ENCODE data around the gene NOL12.
A peak's percentile ranks its signal among the peaks of the same experiment; 100 is the strongest.
"Not testable (repeated sequence)": the region's sequence is repeated elsewhere in the genome, so short reads cannot be mapped to it uniquely, and the experiment has no call there.

Gene NOL12

DNA sequence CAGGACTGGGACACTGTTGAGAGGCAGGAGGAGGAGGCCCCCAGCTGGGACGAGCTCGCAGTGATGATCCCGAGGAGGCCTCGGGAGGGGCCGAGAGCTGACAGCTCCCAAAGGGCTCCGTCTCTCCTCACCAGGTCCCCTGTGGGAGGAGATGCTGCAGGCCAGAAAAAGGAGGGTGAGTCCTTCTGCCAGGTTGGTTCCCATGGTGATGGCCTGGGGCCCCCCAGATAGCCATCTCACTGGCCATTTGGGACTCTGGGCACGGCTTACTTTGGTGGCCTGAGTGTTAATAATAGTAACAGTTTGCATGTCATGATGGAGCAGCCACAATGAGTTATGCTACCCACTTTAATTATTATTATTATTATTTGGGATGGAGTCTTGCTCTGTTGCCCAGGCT is 29.6 kb downstream of the NOL12 start:
- no peak for DNase-seq

DNA sequence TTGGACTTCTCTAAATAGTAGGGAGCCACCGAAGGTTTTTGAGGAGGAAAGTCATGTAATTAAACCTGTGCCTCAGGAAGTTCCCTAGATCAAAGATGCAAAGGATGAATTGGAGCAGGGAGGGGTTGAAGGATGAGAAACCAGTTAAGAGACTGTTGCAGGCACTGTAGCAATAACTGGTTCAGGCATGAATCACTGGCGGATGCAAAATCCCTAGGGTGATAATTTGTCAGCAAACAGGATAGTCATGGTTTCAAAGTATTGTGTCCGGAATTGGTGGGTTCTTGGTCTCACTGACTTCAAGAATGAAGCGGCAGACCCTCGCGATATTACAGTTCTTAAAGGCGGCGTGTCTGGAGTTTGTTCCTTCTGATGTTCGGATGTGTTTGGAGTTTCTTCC is 30.6 kb downstream of the NOL12 start:
- DNase-seq: no peak

DNA sequence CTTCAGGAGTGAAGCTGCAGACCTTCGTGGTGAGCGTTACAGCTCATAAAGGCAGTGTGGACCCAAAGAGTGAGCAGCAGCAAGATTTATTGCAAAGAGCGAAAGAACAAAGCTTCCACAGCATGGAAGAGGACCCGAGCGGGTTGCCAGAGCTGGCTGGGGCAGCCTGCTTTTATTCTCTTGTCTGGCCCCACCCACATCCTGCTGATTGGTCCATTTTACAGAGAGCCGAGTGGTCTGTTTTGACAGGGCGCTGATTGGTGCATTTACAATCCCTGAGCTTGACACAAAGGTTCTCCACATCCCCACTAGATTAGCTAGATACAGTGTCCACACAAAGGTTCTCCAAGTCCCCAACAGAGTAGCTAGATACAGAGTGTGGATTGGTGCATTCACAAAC is 31.1 kb downstream of the NOL12 start:
- not testable (repeated sequence) for DNase-seq

DNA sequence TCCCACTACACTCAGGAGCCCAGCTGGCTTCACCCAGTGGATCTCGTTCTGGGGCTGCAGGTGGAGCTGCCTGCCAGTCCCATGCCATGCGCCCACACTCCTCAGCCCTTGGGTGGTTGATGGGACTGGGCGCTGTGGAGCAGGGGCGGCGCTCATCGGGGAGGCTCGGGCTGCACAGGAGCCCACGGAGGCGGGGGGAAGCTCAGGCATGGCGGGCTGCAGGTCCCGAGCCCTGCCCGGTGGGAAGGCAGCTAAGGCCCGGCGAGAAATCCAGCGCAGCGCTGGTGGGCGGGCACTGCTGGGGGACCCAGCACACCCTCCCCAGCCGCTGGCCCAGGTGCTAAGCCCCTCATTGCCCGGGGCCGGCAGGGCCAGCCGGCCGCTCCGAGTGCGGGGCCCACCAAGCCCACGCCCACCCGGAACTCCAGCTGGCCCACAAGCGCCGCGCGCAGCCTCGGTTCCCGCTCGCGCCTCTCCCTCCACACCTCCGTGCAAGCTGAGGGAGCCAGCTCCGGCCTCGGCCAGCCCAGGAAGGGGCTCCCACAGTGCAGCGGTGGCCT is 31.7 kb downstream of the NOL12 start:
- not testable (repeated sequence) for DNase-seq

DNA sequence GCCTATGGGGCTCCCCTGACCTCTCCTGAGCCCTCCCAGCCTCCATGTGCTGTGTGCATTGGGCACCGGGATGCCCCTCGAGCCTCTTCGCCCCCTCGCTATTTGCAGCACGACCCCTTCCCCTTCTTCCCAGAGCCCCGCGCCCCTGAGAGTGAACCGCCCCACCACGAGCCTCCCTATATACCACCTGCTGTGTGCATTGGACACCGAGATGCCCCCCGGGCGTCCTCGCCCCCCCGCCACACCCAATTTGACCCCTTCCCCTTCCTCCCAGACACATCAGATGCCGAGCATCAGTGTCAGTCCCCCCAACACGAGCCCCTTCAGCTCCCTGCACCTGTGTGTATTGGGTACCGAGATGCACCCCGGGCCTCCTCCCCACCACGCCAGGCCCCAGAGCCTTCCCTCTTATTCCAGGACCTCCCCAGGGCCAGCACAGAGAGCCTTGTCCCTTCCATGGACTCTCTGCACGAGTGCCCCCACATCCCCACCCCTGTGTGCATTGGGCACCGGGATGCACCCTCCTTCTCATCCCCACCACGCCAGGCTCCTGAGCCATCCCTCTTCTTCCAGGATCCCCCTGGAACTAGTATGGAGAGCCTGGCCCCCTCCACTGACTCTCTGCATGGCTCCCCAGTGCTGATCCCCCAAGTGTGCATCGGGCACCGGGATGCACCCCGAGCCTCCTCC is 39.6 kb downstream of the NOL12 start:
- DNase-seq: no peak

DNA sequence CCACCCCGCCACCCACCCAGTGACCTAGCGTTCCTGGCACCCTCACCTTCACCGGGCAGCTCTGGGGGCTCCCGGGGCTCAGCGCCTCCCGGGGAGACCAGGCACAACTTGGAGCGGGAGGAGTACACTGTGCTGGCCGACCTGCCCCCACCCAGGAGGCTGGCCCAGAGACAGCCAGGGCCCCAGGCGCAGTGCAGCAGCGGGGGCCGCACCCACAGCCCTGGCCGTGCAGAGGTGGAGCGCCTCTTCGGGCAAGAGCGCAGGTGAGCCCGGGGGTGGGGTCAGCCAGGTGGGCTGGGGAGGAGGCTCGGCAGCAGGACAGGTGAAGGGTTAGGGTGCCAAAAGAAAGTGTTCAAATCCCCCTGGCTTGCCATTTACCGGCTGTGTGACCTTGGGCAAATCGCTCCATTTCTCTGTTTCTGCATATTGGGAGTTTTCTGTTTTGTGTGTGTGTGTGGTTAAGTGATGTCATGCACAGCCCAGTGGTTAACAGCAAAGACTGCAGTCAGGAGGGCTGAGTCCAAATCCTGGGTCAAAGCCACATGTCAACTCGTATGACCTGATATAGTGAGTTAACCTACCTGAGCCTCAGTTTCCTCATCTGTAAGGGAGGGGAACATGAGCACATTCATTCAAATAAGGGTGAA is 40.2 kb downstream of the NOL12 start:
- no peak for DNase-seq

DNA sequence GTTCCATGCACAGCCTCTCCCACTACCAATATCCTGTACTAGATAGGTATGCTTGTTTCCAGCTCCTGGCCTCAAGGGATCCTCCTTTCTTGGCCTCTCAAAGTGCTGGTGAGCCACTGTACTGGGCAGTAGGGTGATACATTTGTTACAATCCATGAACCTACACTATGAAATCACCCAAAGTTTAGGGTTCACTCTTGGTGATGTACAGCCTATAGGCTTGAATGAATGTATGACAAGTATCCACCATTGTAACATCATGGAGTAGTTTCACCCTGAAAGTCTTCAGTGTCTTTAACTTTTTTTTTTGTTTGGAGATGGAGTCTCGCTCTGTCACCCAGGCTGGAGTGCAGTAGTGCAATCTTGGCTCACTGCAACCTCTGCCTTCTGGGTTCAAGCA is 42.5 kb downstream of the NOL12 start:
- DNase-seq: no peak

DNA sequence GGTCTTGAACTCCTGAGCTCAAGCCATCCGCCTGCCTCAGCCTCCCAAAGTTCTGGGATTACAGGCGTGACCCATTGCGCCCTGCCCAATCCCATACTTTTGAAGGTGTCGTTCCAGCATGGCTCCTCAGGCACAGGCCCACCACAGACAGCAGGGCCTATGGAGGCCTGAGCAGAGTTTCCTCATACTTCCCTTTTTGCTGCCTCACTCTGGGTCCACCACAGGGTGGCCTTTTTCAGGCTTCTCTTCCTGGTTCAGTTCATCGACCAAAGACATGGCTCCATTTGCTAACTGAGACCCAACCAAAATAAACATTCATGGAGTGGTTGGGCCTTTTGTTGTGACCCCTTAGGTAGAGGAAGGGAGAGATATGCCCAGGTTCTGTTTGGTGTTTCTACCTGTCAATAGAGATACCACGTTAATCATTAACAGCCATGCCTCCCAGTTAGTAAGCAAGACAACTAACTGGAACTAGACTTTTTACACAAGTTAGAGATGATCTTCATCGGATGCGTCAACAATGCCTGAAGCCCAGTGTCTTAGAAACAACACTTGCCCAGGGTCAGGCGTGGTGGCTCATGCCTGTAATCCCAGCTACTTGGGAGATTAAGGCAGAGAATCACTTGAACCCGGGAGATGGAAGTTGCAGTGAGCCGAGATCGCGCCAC is 45.8 kb downstream of the NOL12 start:
- DNase-seq: peak in 1 of 2 donors; percentile 29

DNA sequence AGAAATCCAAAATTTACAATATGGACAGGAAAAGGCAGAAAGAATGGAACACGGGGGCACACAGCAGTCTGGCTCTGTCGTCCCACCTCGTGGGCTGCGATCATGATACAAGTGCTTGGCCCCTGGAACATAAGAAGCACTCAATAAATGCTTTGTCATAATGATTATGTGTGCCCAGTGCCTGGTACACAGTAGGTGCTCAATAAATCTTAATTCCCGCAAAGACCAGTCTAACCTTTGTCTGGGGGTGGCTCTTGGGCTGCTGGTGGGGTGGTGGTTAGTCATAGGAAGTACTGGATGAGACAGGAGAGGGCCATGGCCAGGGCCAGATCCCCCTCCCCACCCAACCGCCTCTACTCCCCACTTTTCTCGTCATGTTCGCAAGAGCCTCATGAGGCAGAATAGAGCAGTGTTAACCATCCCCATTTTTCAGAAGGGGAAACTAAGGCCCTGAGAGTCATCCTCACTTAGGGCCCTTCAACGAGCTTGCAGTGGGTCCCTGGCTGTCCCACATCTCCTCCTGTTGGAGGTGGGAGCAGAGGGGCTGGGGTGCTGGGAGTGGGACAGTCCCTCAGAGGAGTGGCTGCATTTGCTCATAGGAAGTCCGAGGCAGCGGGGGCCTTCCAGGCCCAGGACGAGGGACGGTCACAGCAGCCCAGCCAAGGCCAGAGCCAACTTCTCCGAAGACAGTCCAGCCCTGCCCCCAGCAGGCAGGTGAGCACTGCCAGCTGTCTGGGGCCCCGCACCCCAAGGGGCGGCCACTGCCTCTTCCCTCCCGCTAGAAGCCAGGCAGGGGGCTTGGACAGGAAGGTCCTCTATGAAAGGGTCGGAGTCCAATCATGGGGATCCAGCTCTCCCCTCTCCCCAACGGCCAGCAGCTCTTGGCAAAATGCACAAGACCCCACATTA is 46.8 kb downstream of the NOL12 start:
- DNase-seq: no peak

DNA sequence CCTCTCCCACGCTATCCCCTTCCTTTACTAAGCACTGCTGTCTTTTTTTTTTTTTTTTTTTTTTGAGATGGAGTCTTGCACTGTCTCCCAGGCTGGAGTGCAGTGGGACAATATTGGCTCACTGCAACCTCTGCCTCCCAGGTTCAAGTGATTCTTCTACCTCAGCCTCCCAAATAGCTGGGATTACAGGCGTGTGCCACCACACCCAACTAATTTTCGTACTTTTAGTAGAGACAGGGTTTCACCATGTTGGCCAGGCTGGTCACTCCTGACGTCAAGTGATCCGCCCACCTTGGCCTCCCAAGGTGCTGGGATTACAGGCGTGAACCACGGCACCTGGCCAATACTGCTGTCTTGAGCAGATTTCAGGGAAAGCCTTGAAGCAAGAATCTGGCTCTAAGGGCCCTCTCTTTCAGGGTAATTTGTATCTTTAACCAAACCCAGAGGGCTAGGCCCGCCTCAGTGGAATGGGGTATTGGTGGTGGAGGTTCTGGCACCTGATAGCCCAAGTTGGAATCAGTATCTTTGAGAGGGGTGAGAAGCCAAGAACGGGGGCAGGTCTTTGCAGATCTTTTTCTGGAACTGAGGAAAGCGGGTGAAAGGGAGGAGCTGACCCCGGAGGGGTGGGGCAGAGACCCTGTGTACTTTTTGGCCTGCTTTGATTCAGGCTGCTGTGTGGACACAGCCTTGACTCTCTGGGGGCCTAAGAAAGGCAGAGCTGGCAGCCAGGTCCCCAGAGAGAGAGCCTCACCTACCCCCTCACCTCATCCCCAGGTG is 47.7 kb downstream of the NOL12 start:
- no peak for DNase-seq

DNA sequence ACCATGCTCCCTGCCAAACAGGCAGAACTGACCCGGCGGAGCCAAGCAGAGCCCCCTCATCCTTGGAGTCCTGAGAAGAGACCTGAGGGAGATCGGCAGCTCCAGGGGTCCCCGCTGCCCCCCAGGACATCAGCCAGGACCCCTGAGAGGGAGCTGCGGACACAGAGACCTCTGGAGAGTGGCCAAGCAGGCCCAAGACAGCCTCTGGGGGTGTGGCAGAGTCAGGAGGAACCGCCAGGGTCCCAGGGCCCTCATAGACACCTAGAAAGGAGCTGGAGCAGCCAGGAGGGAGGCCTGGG is 48.2 kb downstream of the NOL12 start:
- no peak for DNase-seq

DNA sequence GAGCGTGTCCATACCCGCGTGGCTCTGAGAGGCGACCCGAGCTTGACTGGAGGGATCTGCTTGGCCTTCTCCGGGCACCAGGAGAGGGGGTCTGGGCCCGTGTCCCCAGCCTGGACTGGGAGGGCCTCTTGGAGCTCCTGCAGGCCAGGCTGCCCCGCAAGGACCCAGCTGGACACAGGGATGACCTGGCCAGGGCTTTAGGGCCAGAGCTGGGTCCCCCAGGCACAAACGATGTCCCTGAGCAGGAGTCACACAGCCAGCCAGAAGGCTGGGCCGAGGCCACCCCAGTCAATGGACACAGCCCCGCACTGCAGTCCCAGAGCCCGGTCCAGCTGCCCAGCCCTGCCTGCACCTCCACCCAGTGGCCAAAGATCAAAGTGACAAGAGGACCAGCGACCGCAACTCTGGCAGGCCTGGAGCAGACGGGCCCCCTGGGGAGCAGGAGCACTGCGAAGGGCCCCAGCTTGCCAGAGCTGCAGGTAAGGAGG is 48.9 kb downstream of the NOL12 start:
- DNase-seq: no peak

DNA sequence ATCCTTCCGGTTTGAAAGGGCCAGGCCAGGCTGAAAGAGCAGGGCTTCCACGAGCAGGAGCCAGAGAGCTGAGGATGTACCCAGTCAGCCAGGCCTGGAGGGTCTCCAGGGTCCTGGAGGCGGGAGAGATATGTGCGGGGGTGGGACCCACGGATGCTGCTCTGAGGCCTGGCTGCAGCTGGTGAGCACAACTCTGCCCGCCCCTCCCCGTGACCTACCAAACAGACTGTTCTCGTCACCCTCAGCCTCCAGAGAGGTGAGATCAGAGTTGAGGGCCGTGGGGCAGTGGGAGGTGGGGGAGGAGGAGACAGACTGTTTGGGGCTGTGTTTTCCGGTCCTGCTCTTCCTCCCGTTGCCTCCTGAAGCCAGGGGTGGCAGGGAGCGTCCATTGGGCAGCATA is 52.9 kb downstream of the NOL12 start:
- DNase-seq: no peak

DNA sequence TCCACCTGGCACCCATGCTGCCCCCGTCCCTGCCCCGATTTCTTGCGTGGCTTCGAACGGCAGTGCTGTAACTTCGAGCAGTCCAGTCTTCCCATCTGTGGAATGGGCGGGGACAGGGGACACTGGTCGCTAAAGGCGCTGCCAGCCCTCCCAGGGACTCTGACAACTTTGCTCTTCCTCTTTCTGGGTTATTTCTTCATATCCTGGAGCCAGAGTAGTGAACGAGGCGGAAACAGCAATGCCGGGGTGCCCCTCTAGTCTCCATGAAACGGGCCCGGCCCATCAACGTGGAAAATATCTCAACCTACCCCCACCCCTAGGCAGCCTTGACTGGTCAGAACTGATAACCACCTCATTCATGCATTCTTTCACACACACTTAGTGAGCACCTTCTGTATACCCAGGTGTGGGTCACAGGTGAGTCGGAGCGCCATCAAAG is 53.5 kb downstream of the NOL12 start:
- peak in 1 of 2 donors; percentile 58 for DNase-seq

DNA sequence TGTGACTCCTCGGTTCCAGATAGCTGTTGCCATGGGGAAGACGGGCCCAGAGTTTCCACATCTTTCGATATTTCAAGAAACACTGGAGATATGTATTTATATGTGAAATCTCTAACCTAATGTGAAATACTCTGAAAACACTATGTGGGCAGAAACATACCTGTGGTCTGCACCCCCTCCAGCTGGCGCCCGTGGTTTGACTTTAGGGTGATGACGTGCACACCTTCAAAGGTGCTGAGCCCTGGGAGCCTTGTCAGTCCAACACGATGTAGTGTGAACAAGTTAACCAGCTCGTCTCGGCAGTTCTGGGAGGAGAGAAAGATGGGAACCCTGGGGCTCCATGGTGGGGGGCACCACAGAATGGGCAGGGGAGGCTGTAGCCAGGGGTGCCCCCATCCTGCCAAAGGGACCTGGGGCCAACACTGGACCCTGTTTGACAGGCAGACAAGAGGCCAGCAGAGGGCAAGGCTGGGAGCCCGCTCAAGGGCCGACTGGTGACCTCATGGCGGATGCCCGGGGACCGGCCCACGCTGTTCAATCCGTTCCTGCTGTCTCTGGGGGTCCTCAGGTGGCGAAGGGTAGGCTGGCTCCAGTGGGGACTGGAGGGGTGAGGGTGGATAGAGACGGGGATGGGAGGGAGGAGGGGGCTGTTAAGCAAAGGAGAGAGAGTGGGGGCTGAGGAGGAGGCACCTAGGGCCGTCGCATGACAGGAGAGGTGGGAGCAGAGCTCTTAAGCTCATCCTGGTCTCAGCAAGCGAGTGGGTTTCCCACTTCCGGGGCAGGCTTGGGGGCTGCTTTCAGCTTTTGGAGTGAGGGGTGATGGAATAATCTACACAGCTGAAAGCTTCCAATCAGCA is 54.5 kb downstream of the NOL12 start:
- no peak for DNase-seq

DNA sequence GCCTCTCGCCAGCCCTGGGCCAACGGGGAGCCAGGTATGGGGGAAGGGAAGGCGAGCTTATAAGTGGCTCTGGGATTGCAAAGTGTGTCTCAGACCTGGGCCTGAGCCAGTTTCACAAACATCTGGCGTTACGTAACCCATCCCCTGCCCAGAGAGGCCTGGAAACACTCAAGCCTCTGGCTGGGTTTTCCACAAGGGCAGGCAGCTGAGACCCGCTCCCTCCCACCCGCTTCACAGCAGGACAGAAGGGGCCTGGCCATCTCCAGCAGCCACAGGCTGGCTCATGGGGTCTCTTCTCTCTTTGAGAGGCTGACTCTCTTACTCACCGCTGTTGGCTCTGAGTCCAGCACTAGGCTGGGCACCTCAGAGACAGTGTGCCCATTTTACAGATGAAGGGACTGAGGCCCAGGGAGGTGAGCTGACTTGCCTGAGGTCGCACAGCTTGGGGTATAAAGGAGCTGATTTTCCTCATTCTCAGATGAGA is 55.2 kb downstream of the NOL12 start:
- DNase-seq: peak in 1 of 2 donors; percentile 39

DNA sequence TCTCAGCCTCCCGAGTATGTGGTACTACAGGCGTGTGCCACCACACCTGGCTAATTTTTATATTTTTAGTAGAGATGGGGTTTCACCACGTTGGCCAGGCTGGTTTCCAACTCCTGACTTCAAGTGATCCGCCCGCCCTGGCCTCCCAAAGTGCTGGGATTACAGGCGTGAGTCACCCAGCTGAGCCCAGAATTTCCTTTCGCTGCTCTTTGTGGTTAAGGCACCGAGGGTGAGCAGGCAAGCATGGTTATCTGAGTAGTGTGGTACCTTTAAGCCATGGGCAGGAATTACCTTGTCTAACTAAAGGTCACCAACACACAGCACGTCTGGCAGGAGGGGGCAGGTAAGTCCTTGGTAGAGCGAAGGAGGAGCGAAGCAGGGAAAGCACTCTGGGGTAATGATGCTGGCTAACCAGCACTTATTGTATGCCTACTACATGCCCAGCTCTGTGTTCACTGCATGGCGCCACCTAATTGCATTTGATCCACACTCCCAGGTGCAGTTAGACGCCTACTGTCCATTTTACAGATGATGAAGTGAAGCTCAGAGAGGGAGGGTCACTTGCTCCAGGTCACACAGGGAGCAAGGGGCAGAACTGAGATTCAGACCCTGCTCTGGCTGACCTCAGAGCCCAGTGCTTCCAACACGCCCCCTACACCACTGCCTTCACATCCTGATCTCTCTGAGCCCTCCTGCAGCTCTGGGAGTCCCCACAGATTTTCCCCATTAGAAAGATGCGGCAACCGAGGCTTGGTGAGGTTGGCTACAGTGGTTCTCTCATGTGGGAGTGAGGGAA is 56.4 kb downstream of the NOL12 start:
- peak in 1 of 2 donors; percentile 20 for DNase-seq
